Hematopoietic multipotent progenitor cell treated with erythropoietin and hydrocortisone succinate and interleukin-3 and kit ligand, for 8 days (in vitro differentiated cells): ENCODE measurements around the gene EPHB2.
"Not testable (repeated sequence)": the region's sequence is repeated elsewhere in the genome, so short reads cannot be mapped to it uniquely, and the experiment has no call there.

Experiments
- DNase-seq: peaks from one replicate; pipeline ENCODE4 v3.0.0-alpha.2; 2015

The EPHB2 gene

DNA sequence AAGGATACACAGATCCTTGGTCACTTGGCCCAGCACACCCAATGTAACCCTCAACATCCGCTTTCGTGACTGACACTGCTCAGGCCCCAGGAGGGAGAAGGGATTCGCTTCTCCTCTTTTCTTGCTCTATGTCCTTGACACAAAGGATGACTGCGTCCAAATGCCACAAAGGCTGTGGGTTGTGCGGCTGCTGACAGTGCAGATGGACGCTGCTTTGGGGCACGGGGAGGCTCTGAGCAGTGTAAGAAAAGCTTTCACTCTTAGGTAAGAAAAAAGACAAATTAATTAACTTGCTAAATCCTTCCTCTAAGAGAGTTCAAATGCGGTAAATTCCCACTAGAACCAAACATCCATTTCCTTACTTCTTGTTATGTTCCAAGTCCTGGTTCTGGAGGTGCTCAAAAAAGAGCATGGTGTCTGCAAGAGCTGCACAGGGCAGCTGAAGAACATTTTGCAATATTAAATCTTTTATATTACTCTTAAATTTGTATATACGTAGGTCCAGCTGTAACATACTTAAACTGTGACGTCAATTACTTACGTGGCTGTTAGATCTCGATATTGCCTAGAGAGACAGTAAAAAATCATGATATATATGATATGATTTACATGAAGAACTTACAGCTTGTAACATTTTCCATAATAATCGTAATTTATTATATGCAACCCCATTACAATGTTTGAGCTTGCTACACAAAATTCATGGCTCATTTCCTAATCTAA is 19.4 kb upstream of the EPHB2 start:
- no peak for DNase-seq

DNA sequence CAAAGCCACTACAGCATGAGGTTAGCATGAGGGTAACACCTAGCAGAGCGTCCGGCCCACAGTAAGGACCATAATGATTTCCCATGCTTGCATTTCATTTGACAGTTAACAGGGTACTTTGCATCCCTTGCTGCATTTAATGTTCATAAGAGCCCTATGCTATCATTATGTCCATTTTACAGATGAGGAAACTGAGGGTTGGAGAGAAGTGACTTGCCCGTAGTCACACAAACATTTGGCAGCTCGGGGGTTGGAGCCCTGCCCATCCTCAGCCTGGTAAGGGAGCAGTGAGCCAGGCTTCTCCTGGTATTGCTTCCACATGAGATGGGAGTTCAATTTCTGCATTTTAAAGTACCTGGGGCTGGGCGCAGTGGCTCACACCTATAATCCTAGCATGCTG is 16.5 kb upstream of the EPHB2 start:
- no peak for DNase-seq

GRCh38 chr1:22696610-22697009 is 14.0 kb upstream of the EPHB2 start:
- DNase-seq: no peak

DNA sequence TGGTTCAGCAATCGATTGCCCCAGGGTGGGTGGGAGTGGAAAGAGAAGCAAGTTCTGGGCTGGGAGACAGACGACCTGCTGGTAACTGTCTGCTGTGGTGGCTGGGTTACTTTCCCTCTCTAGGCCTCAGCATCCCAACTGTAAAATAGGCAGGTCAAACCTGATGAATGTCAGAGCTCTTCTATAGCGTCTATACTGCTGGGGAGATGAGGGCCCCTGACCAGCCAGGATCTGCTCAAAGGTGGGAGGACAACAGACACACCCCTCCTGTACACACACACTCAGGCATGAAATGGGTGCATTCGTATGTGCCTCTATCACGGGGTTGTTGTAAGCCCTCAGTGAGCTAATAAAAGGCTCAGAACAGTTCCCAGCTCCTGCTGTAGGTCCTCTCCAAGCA is 12.7 kb upstream of the EPHB2 start:
- no peak for DNase-seq

- DNase-seq: no peak
Observed at GRCh38 chr1:22699681-22700520, 10.7 kb upstream of the EPHB2 start.

DNA sequence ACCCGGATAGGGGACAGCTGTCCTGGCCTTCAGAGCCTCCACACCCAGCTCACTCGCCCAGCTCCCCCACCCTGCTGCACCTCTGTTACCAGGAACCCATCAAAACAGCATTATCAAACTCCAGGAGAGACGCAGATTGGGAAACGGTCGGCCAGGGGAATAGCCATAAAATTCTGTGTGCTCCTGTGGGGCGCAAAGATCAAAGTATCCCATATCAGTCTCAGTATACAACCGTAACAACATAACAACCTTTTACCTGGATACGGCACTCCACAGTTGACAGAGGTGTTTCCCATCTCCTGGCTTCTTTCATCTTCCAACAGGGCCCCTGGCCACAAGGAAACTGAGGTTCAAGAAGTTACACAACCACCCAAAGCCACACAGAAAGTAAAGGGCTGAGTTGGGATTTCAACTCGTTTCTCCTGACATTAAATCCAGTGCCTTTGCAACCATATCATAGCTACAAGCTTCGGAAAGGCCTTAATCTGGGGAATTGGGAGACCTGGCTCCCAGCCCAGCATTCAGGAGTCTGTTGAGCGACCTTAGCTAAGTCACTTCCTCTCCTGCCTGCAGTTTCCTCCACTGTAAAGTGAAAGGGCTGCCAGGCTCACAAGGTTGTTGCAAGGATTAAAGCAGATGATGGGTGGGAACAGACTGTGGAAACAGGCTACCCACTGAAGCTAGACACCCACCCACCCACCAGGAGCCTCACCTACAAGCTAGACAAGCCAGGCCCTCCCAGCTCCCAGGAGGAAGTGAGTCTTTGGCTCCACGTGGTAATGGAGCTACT is 8.1 kb upstream of the EPHB2 start:
- no peak for DNase-seq

GRCh38 chr1:22704440-22705067 is 6.1 kb upstream of the EPHB2 start:
- DNase-seq: peak; percentile 76

GRCh38 chr1:22705586-22705985 is 5.1 kb upstream of the EPHB2 start:
- DNase-seq: no peak

GRCh38 chr1:22706100-22706499 is 4.5 kb upstream of the EPHB2 start:
- not testable (repeated sequence) for DNase-seq

- DNase-seq: no peak
Observed at GRCh38 chr1:22708777-22709176, 1.9 kb upstream of the EPHB2 start.

DNA sequence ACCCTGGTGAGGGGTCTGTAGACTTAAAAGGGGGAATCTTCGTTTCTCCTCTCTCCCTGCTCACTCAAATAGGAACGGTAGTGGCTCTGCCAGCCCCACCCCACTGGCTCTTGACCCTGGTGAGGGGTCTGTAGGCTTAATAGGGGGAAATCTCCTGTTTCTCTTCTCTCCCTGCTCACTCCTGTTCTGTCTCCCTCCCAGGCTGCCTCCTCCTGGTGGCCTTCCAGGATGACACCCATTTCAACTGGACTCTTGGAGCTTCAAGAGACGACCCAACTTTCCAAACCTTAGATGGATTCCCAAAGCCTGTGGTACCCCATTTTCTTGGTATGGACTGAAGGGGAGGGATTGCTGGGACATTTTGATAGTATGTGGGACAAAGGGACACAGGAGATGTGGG is 1.4 kb upstream of the EPHB2 start:
- no peak for DNase-seq

- DNase-seq: peak; percentile 61
Observed at GRCh38 chr1:22709891-22710700, 543 bp upstream of the EPHB2 start.

- no peak for DNase-seq
Observed at GRCh38 chr1:22711071-22711470, 432 bp downstream of the EPHB2 start.

- no peak for DNase-seq
Observed at GRCh38 chr1:22711591-22712501, 1.2 kb downstream of the EPHB2 start.

- no peak for DNase-seq
Observed at GRCh38 chr1:22712502-22713271, 2.0 kb downstream of the EPHB2 start.

DNA sequence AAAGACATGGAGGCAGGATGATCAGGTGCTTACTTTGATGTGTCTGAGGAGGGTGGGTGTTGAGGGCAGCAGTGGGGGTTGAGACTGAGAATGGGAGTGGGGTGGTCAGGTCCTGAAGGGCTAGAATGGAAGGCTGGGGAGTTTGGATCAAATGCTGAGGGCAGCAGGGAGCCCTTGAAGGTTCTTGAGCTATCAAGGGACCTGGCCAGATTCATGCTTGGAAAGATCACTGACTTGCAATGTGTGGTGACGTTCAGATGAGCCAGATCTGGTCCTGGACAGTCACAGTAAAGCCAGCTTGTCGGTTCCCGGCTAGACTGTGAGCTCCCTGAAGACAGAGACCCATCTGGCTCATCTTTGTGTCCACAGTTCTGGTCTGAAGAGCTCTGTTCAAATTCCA is 3.8 kb downstream of the EPHB2 start:
- DNase-seq: no peak

DNA sequence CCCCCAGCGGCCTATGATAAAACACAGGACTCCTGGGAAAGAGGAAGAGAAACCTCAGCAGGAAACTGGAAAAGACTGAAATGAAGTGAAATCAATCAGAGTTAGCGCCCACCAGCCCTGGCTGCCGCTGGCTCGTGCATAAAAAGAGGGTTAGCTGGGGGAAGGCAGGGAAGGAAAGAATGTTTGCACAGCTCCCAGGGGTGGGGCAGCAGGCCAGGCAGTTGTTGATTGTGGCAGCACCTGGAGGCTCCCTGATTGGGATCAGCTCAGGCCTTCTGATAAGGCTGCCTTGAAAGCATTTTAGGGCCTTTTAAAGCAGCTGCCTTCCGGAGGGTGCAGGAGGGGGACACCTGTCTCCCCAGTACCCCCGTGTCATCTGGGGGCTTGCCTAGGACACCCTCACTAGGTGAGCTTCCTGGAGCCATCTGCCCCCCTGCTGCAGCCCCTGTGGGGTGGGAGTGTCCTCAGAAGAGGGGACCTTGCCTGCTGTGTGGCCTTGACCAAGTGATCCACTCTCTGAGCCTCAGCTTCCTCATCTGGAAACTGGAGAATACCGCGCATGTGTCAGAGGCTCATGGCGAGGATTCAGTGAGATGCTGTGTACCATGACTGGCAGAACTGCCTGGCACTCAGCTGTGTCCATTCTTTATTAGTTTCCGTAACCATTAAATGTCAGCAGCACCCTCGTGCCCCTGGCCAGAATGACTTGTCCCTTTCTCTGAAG is 6.6 kb downstream of the EPHB2 start:
- DNase-seq: no peak

DNA sequence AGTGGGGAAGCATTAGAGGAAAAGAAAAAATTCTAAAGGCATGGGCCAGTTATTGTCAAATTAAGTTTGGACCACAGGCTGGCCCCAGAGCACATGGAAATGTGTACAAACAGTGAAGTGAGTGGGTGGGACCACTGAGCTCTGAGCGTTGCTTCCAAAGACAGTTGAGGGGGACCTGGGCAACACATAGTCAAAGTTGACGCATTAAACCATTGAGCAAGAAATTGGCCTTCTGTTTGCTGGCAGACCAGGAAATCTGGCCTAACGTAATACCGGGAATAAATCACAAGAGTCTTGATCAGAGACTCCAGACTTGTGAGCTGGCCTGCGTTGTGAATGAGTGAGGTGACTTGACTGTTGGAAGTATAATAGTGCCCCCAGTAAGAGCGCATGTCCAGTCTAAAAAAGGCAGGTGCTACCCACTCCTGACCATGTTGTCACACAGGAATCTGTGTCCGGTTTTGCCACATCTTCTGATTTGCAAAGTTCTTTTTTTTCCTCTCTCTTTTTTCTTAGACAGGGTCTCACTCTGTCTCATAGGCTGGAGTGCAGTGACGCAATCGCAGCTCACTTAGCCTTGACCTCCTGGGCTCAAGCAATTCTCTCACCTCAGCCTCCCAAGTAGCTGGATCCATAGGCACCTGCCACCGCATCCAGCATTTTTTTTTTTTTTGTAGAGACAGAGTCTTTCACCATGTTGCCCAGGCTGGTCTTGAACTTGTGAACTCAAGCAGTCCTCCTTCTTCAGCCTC is 10.7 kb downstream of the EPHB2 start:
- no peak for DNase-seq
